ENCODE measurements around the gene ZNRF3. TPM values are rescaled to one million over a fixed set of nuclear protein-coding genes. Genes with fewer than 3 reads are reported as not detected.

ZNRF3 gene
- total RNA-seq, 4 donors from 2014 or later, result 10.4 to 18.0 (median 14.2) TPM

DNA sequence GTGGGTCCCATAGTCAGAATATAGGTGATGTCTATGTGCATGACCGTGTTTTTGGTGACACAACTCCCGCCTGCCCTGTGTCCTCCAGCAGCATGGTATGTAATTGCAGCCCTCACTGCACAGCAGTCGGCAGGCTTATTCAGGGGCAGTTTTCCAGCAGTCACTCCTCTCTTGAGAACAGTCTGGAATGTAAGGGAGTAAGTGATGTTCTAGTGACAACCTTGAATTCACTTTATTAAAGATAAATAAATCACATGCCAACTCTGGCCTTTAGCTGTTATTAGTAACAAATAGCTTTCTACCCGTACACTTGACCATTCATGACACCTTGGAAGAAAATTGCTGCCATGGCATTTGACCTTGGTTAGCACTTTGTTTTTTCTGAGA lies 27.9 kb downstream of the ZNRF3 start:
- DNase-seq, result peak in 1 of 2 donors; percentile 45
- 41 to 43% methylated on average over 4 of the region's 4 CpGs for WGBS, 2 donors
- Histone ChIP-seq H3K4me1 (peaks cover 31 to 55% of the 10 kb centered on the region in 2 donors), H3K9me3 (no peaks in the 10 kb centered on the region), H3K4me3 (replicated peaks in 1 of 3) (no peak overlapping the region), H3K27ac (peak overlapping the region; percentile 65 to 81 (median 78)), H3K27me3 (no peaks in the 10 kb centered on the region), H3K36me3 (no peaks in the 10 kb centered on the region)
- intact Hi-C loops (cut with DNase I), result loop anchor here (10.0 kb wide), 1 partner anchor 124 kb away; no protein-coding TSS in a partner anchor
- TF ChIP-seq, protein P1, sequence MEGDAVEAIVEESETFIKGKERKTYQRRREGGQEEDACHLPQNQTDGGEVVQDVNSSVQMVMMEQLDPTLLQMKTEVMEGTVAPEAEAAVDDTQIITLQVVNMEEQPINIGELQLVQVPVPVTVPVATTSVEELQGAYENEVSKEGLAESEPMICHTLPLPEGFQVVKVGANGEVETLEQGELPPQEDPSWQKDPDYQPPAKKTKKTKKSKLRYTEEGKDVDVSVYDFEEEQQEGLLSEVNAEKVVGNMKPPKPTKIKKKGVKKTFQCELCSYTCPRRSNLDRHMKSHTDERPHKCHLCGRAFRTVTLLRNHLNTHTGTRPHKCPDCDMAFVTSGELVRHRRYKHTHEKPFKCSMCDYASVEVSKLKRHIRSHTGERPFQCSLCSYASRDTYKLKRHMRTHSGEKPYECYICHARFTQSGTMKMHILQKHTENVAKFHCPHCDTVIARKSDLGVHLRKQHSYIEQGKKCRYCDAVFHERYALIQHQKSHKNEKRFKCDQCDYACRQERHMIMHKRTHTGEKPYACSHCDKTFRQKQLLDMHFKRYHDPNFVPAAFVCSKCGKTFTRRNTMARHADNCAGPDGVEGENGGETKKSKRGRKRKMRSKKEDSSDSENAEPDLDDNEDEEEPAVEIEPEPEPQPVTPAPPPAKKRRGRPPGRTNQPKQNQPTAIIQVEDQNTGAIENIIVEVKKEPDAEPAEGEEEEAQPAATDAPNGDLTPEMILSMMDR (IDR thresholded peaks at IDR 0.05), result no peak
- no peak for TF ChIP-seq POLR2A (IDR thresholded peaks at IDR 0.05)

DNA sequence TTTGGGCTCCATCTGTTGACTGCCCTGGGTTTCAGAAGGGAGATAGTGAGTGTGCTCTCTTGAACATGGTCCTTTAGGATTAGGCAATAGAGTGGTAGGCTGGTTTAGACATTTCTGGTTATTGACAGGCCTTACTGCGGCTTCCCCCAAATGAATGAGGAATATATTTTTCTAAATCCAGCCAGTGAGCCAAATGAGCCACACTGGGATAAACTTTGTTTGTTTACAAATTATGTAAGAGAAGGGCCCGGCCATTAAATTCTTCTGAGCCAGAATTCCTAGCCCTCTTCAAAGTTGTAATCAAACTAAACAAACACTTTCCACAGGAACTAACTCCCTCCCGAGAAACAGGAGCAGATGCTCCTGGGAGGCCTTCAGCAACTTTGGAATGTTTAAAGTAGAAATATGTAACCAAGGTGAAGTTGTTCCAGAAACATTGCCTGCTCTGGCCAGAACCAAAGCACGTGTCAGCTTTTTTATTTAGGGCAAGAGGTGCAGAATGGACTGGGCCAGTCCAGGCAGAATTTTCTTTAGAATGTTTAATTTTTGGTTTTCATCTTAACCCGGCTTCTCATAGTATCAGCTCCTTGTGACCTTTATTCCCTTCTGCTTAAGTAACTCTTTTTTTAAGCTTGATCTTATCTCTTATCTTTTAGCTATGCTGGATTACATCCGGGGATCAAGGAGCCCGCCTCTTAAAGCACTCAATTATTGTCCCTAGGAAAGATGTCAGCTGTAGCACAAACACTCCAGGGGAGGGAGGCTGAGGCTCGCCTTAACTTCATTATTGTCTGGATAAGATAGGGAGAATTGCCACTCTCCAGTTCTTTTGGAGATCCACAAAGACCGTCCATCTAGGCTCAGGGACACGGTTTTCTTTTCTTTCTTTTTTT lies 28.7 kb downstream of the ZNRF3 start:
- H3K9me3 ChIP-seq, result no peaks in the 10 kb centered on the region
- WGBS, 2 donors, result 39 to 42% methylated on average over 10 of the region's 10 CpGs
- peak overlapping the region; percentile 65 to 81 (median 78) for H3K27ac ChIP-seq
- H3K27me3 ChIP-seq, result no peaks in the 10 kb centered on the region
- peaks cover 34 to 57% of the 10 kb centered on the region in 2 donors for H3K4me1 ChIP-seq
- no peak overlapping the region for H3K4me3 ChIP-seq (replicated peaks in 1 of 3)
- H3K36me3 ChIP-seq, result no peaks in the 10 kb centered on the region
- TF ChIP-seq, protein P1 (IDR thresholded peaks at IDR 0.05), result no peak
- TF ChIP-seq POLR2A (IDR thresholded peaks at IDR 0.05), result no peak
- intact Hi-C loops (cut with DNase I), result loop anchor here (10.0 kb wide), 1 partner anchor 123 kb away; no protein-coding TSS in a partner anchor
- DNase-seq, result peak in 1 of 2 donors; percentile 39

DNA sequence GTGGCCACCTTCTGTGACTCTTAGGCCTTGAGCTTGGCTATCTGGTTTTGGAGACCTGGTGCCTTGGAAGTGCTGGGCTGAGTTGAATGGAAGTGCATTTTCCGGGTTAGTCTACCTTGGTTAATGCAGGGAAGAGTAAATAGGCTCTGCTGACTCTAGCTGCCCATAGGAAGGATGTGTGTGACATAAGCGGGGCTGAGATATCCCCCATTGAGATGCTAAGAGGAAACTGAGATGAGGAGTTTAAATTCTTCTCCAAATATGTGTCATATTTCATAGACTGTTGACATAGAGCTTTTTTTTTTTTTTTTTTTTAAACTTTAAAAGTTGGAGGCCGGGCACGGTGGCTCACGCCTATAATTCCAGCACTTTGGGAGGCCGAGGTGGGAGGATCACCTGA lies 30.8 kb downstream of the ZNRF3 start:
- H3K9me3 ChIP-seq, result no peaks in the 10 kb centered on the region
- 92 to 93% methylated on average over 6 of the region's 6 CpGs for WGBS, 2 donors
- H3K4me1 ChIP-seq, result peaks cover 53 to 68% of the 10 kb centered on the region in 2 donors
- H3K27ac ChIP-seq, result peak overlapping the region in 2 of 3 donors; percentile 78 to 81
- no peak overlapping the region for H3K4me3 ChIP-seq (replicated peaks in 1 of 3)
- H3K27me3 ChIP-seq, result no peaks in the 10 kb centered on the region
- DNase-seq, result no peak
- no peaks in the 10 kb centered on the region for H3K36me3 ChIP-seq
- TF ChIP-seq POLR2A (IDR thresholded peaks at IDR 0.05), result no peak
- TF ChIP-seq, protein P1 (IDR thresholded peaks at IDR 0.05), result no peak
- intact Hi-C loops (cut with DNase I), result loop anchor here (10.0 kb wide), 1 partner anchor 121 kb away; no protein-coding TSS in a partner anchor

DNA sequence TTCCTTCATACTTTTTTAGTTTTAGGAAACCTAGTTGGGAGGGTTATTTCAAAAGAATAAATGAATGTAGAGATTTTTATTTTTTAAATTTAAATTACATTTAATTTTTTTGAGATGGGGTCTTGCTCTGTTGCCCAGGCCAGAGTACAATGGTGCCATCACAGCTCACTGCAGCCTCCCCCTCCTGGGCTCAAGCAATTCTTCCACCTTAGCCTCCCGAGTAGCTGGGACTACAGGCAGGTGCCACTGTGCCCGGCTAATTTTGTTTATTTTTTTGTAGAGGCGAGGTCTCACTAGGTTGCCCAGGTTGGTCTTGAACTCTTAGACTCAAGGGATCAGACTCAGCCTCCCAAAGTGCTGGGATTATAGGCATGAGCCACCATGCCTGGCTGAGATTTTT lies 32.6 kb downstream of the ZNRF3 start:
- Histone ChIP-seq H3K4me1 (peaks cover 54 to 74% of the 10 kb centered on the region in 2 donors), H3K36me3 (no peaks in the 10 kb centered on the region), H3K27ac (peak overlapping the region in 2 of 3 donors; percentile 85 to 89), H3K4me3 (replicated peaks in 1 of 3) (no peak overlapping the region), H3K27me3 (no peaks in the 10 kb centered on the region), H3K9me3 (no peaks in the 10 kb centered on the region)
- no peak for DNase-seq
- no peak for TF ChIP-seq POLR2A (IDR thresholded peaks at IDR 0.05)
- TF ChIP-seq, protein P1 (IDR thresholded peaks at IDR 0.05), result no peak
- 76 to 80% methylated on average over 3 of the region's 3 CpGs for WGBS, 2 donors
- intact Hi-C loops (cut with DNase I), result loop anchor here (10.0 kb wide), 1 partner anchor 119 kb away; no protein-coding TSS in a partner anchor
